GM12878 (cell line): ENCODE results near the gene C19orf18. TPM values are rescaled to one million over a fixed set of nuclear protein-coding genes. Genes with fewer than 3 reads are reported as not detected.

ENCODE experiments used
- ATAC-seq: fragments of 200-7000 bp; cut with Tn5 transposase; 3 replicates; pipeline ENCODE4 v1.9.1; 2020; ENCODE audit warnings: mild to moderate bottlenecking, moderate library complexity
- BruUV-seq: library from RNA; stranded (reverse); fragments of 400-500 nt; replicated peaks from 2 replicates; lab custom pipeline; 2021; lab: Mats Ljungman, UMichigan
- CTCF ChIA-PET: fragments of 300-600 bp; sonication (Branson Sonifier 250); formaldehyde crosslinking; extraction: SDS; loops from one replicate; lab custom pipeline; 2021; ENCODE audit warnings: inconsistent platforms; lab: Yijun Ruan, JAX
- POLR2A ChIA-PET: fragments of 350-600 bp; formaldehyde crosslinking; extraction: SDS; loops from one replicate; lab custom pipeline; 2021; ENCODE audit warnings: inconsistent platforms; lab: Charles Lee
- RAD21 ChIA-PET: fragments of 300-600 bp; sonication (Branson Sonifier 250); formaldehyde crosslinking; loops from one replicate; lab custom pipeline; 2023; ENCODE audit warnings: antibody characterized with exemption; ENCODE audit not compliant: unreplicated experiment; lab: Charles Lee
- SMC1A ChIA-PET: fragments of 300-600 bp; sonication (Branson Sonifier 250); formaldehyde crosslinking; loops from one replicate; lab custom pipeline; 2023; ENCODE audit not compliant: unreplicated experiment, uncharacterized antibody; lab: Charles Lee
- DNase-seq: peaks from one replicate; pipeline ENCODE4 v3.0.0-alpha.2; 2011; ENCODE audit warnings: low read depth, low spot score
- FAIRE-seq: peaks from 3 replicates; lab custom pipeline; 2011; peaks lifted over from hg19 to GRCh38; lab: Jason Lieb, UNC
- H2AFZ ChIP-seq: 2 replicates; pipeline ENCODE4 v1.6.0; 2011; ENCODE audit warnings: low read depth, low read length, control low read depth; ENCODE audit not compliant: control insufficient read depth
- H3K27ac ChIP-seq: 2 replicates; pipeline ENCODE4 v1.5.1; 2011; ENCODE audit warnings: control low read depth; ENCODE audit not compliant: control insufficient read depth, insufficient read depth
- H3K27me3 ChIP-seq, 2 experiments: replicated peaks in 1 of 2; 2 replicates each; pipeline versions ENCODE4 v1.6.0 to v1.6.1; 2011; ENCODE audit warnings: low read length in 1 of 2; ENCODE audit not compliant: control insufficient read depth in 2 of 2, insufficient read depth in 2 of 2
- H3K36me3 ChIP-seq, 2 experiments: 2 replicates each; pipeline ENCODE4 v1.5.1; 2011; ENCODE audit warnings: low read length in 1 of 2; ENCODE audit not compliant: control insufficient read depth in 2 of 2, insufficient read depth in 2 of 2
- H3K4me1 ChIP-seq: 2 replicates; pipeline ENCODE4 v1.6.1; 2011; ENCODE audit warnings: mild to moderate bottlenecking, low read length, moderate library complexity, mixed read lengths; ENCODE audit not compliant: control insufficient read depth, insufficient read depth
- H3K4me2 ChIP-seq: 2 replicates; pipeline ENCODE4 v1.6.0; 2011; ENCODE audit warnings: control low read depth; ENCODE audit not compliant: control insufficient read depth, insufficient read depth
- H3K4me3 ChIP-seq: fragments of 200-600 bp; sonication (generic); 2 replicates; pipeline ENCODE4 v1.5.1; 2016
- H3K79me2 ChIP-seq: 2 replicates; pipeline ENCODE4 v1.6.0; 2011; ENCODE audit warnings: low read length; ENCODE audit not compliant: control insufficient read depth, insufficient read depth
- H3K9ac ChIP-seq: 2 replicates; pipeline ENCODE4 v1.8.0; 2011; ENCODE audit warnings: low read length, control low read depth, mixed read lengths; ENCODE audit not compliant: control insufficient read depth, insufficient read depth
- H3K9me3 ChIP-seq: replicated peaks from 3 replicates; pipeline ENCODE4 v1.5.1; 2011; ENCODE audit warnings: mild to moderate bottlenecking, low read length; ENCODE audit not compliant: control insufficient read depth, insufficient read depth
- H4K20me1 ChIP-seq: 2 replicates; pipeline ENCODE4 v1.6.0; 2011; ENCODE audit not compliant: control insufficient read depth, insufficient read depth
- BCL3 ChIP-seq: IDR thresholded peaks from 2 replicates; pipeline ENCODE4 v1.6.1; 2011; ENCODE audit warnings: borderline replicate concordance, low read depth, mild to moderate bottlenecking, moderate library complexity, low read length; ENCODE audit not compliant: insufficient read depth, poor library complexity, severe bottlenecking
- FOS ChIP-seq: IDR thresholded peaks from 3 replicates; pipeline ENCODE4 v1.6.1; 2011; ENCODE audit warnings: borderline replicate concordance; ENCODE audit not compliant: insufficient read length; ENCODE audit errors: extremely low read depth
- HDGF ChIP-seq: fragments of 450-650 bp; IDR thresholded peaks from 2 replicates; pipeline ENCODE4 v1.6.1; 2016; ENCODE audit warnings: antibody characterized with exemption
- KAT2A ChIP-seq: conservative IDR thresholded peaks from 2 replicates; pipeline ENCODE4 v1.6.1; 2011; ENCODE audit warnings: low read depth, low read length; ENCODE audit not compliant: control insufficient read depth
- LARP7 ChIP-seq: fragments of 450-650 bp; IDR thresholded peaks from 2 replicates; pipeline ENCODE4 v1.6.1; 2017; ENCODE audit warnings: mild to moderate bottlenecking
- MTA2 ChIP-seq: fragments of 450-650 bp; IDR thresholded peaks from 2 replicates; pipeline ENCODE4 v1.6.1; 2016; ENCODE audit warnings: low read depth, mild to moderate bottlenecking, moderate library complexity
- MYB ChIP-seq: fragments of 150-350 bp; IDR thresholded peaks from 2 replicates; pipeline ENCODE4 v1.6.1; 2014; ENCODE audit warnings: mild to moderate bottlenecking, low read depth, low read length, borderline replicate concordance
- NR2C2 ChIP-seq: IDR thresholded peaks from 2 replicates; pipeline ENCODE4 v1.6.1; 2011; ENCODE audit warnings: borderline replicate concordance, low read depth; ENCODE audit not compliant: control insufficient read depth, insufficient read length
- NR2F1 ChIP-seq: fragments of 450-650 bp; conservative IDR thresholded peaks from 2 replicates; pipeline ENCODE4 v1.6.1; 2017; ENCODE audit warnings: mild to moderate bottlenecking
- POLR2AphosphoS2 ChIP-seq: IDR thresholded peaks from 2 replicates; pipeline ENCODE4 v1.6.1; 2011; ENCODE audit warnings: low read depth, mild to moderate bottlenecking, low read length, improper control_type of control experiment, moderate library complexity
- RAD51 ChIP-seq: fragments of 450-650 bp; IDR thresholded peaks from 2 replicates; pipeline ENCODE4 v1.6.1; 2016; ENCODE audit warnings: moderate library complexity, mild to moderate bottlenecking, inconsistent platforms
- RBBP5 ChIP-seq: fragments of 200-600 bp; sonication (generic); conservative IDR thresholded peaks from 2 replicates; pipeline ENCODE4 v1.6.1; 2016
- RCOR1 ChIP-seq: conservative IDR thresholded peaks from 2 replicates; pipeline ENCODE4 v1.6.1; 2012; ENCODE audit warnings: low read depth, low read length, improper control_type of control experiment
- RFX5 ChIP-seq: IDR thresholded peaks from 2 replicates; pipeline ENCODE4 v1.6.1; 2011; ENCODE audit warnings: low read depth, low read length, improper control_type of control experiment
- SMAD1 ChIP-seq: fragments of 450-650 bp; IDR thresholded peaks from 2 replicates; pipeline ENCODE4 v1.6.1; 2018; ENCODE audit warnings: mild to moderate bottlenecking, low read depth; ENCODE audit not compliant: partially characterized antibody
- SP1 ChIP-seq: IDR thresholded peaks from one replicate; pipeline ENCODE4 v1.6.1; 2011; ENCODE audit warnings: low read depth, low read length
- TCF7 ChIP-seq: IDR thresholded peaks from 2 replicates; pipeline ENCODE4 v1.6.1; 2014; ENCODE audit warnings: antibody characterized with exemption, borderline replicate concordance
- WRNIP1 ChIP-seq: IDR thresholded peaks from 2 replicates; pipeline ENCODE4 v1.6.1; 2011; ENCODE audit warnings: low read depth, low read length, improper control_type of control experiment, borderline replicate concordance
- WGBS: methylation state at CpG from one replicate; pipeline ENCODE4 v1.1.6; 2016; ENCODE audit warnings: low lambda C conversion rate; ENCODE audit not compliant: insufficient replicate concordance, insufficient coverage; ENCODE audit errors: missing lambda C conversion rate; 5-methylcytosine and 5-hydroxymethylcytosine counted together
- in situ Hi-C: fragments of 300-500 bp; cut with MboI; formaldehyde crosslinking; loops from 9 replicates; pipeline ENCODE4 v1.14.3; 2018; ENCODE audit warnings: mixed read lengths
- intact Hi-C: fragments of 100-400 bp; cut with micrococcal nuclease; formaldehyde crosslinking; loops from one replicate; pipeline ENCODE4 v1.14.2; 2022; ENCODE audit not compliant: unreplicated experiment
- polyA plus RNA-seq, 11 experiments: library from polyadenylated mRNA; depleted of rRNA in 4 of 11; unstranded in 6 of 11; stranded (reverse) in 5 of 11; fragments of >200 nt; fragmentation: Nextera tagmentation in 4 of 11; fragmentation: Illumina TruSeq in 1 of 11; extraction: Ambion mirVana in 4 of 11; extraction: Trizol in 1 of 11; gene quantifications; 1 replicate in 1 of 11; 2 replicates in 10 of 11; pipeline versions ENCODE4 v1.2.1 to v1.2.3, GENCODE V29; 2011 to 2016; ENCODE audit warnings: inconsistent platforms in 2 of 11, missing spikeins in 2 of 11, low read depth in 1 of 11
- total RNA-seq, 4 experiments: library from RNA; depleted of rRNA in 3 of 4; stranded (reverse); fragments of >200 nt in 3 of 4; fragmentation: Illumina TruSeq in 1 of 4; extraction: Trizol in 1 of 4; gene quantifications; 2 replicates each; pipeline versions ENCODE4 v1.2.1 to v1.2.3, GENCODE V29; 2013 to 2021

C19orf18 gene
- total and polyA plus RNA-seq, 10 of the 15 experiments (the other 5 are each of a cell fraction or from before 2014, with no cell fraction given): 0.12 to 0.29 (median 0.21) TPM; not detected in 7

DNA sequence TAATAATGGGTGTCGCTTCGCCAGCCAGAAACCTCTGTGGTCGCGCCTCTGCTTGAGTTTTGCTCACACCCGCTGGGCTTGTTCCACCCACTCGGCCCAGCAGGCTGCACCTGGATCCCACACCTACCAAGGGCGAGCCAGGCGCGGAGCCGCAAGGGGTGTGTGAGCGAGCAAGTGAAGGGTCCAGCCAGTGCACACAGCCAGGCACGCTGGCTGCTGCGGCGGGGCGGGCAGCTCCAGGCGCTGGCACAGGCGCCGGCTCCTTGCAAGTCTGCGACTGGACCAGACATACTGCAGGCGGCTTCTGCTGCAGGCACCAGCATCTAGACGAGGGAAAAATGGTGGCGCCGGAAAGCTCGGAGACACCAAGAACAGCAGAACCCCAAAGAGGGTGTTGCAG, 25.0 kb downstream of the C19orf18 start:
- WGBS: 92% methylated on average over 24 of the region's 24 CpGs
- RAD21 ChIA-PET: no interaction called here
- H3K4me2 ChIP-seq: no peak overlapping the region
- POLR2A ChIA-PET: no interaction called here
- CTCF ChIA-PET: no interaction called here
- no peaks in the 10 kb centered on the region for H4K20me1 ChIP-seq
- SMC1A ChIA-PET: no interaction called here
- H2AFZ ChIP-seq: no peak overlapping the region
- no peak for ATAC-seq
- H3K9me3 ChIP-seq: peaks cover 10% of the 10 kb centered on the region; the same call in 2 of the 3 replicates
- TF ChIP-seq POLR2AphosphoS2 (no peak), WRNIP1 (no peak)
- TF ChIP-seq, all 136 proteins: peak for 0
- no peaks in the 10 kb centered on the region for H3K36me3 ChIP-seq
- intact Hi-C loops (no loop called here), in situ Hi-C loops (no loop called here)
- H3K27me3 ChIP-seq: no peaks in the 10 kb centered on the region
- H3K4me1 ChIP-seq: no peaks in the 10 kb centered on the region
- FAIRE-seq: no peak
- no peak overlapping the region for H3K4me3 ChIP-seq
- peaks cover 10% of the 10 kb centered on the region for H3K79me2 ChIP-seq
- H3K27ac ChIP-seq: no peak overlapping the region
- DNase-seq: no peak
- BruUV-seq: no TSS peak
- H3K9ac ChIP-seq: no peak overlapping the region

GRCh38 chr19:57947419-57948134, 26.8 kb downstream of the C19orf18 start, which contains the start of gene ZNF256:
Gene ZNF256, minus strand, starts transcription at chr19:57947706. Its CDS starts 232 bp downstream, at chr19:57947474.
- peak within 1 kb of the TSS; percentile 84 for H3K4me3 ChIP-seq
- BruUV-seq: no TSS peak
- DNase-seq (peak; percentile 69), FAIRE-seq (peak; percentile 85), ATAC-seq (peak; percentile 98)
- in situ Hi-C loops (no loop called here), intact Hi-C loops (no loop called here)
- 12% methylated on average over 50 of the region's 54 CpGs for WGBS
- no peaks in the 10 kb centered on the region for H3K4me1 ChIP-seq
- POLR2A ChIA-PET: no interaction called here
- peaks cover under 1 to 2% of the 10 kb centered on the region in 2 experiments; a peak in 3 of 4 replicates for H3K36me3 ChIP-seq
- peaks cover 25% of the 10 kb centered on the region for H3K9me3 ChIP-seq
- RAD21 ChIA-PET: no interaction called here
- H3K4me2 ChIP-seq: peak within 1 kb of the TSS; percentile 76
- peaks cover 10% of the 10 kb centered on the region for H3K79me2 ChIP-seq
- SMC1A ChIA-PET: no interaction called here
- peak within 1 kb of the TSS; percentile 84 for H3K9ac ChIP-seq
- H2AFZ ChIP-seq: peak within 1 kb of the TSS; percentile 85
- CTCF ChIA-PET: no interaction called here
- H4K20me1 ChIP-seq: no peaks in the 10 kb centered on the region
- no peaks in the 10 kb centered on the region for H3K27me3 ChIP-seq
- H3K27ac ChIP-seq: peak within 1 kb of the TSS; percentile 73
- no peak for TF ChIP-seq FOS
- no peak for TF ChIP-seq LARP7
- no peak for TF ChIP-seq KAT2A
- TF ChIP-seq BCL3: no peak
- TF ChIP-seq HDGF: 0 out of 2 replicates have a peak, but pooled peaks have one; percentile 27
- peak; percentile 54 for TF ChIP-seq SP1
- TF ChIP-seq RFX5: no peak
- TF ChIP-seq NR2C2: no peak
- TF ChIP-seq NR2F1: no peak
- 0 out of 2 replicates have a peak, but pooled peaks have one; percentile 29 for TF ChIP-seq RCOR1
- no peak for TF ChIP-seq RBBP5
- TF ChIP-seq RAD51: no peak
- no peak for TF ChIP-seq SMAD1
- TF ChIP-seq TCF7: no peak
- TF ChIP-seq MYB: no peak
- TF ChIP-seq MTA2: no peak
